CD4-positive, alpha-beta memory T cell (primary cell): ENCODE results near the gene SIPA1. TPM values are rescaled to one million over a fixed set of nuclear protein-coding genes. Genes with fewer than 3 reads are reported as not detected.

Experiments used
- CTCF ChIA-PET: fragments of 350-600 bp; sonication (Branson Sonifier 250); formaldehyde crosslinking; loops from one replicate; lab custom pipeline; 2021; ENCODE audit warnings: inconsistent platforms; ENCODE audit not compliant: partially characterized antibody; lab: Charles Lee
- POLR2A ChIA-PET: fragments of 350-600 bp; sonication (Branson Sonifier 250); formaldehyde crosslinking; loops from one replicate; lab custom pipeline; 2021; ENCODE audit not compliant: partially characterized antibody; lab: Charles Lee
- DNase-seq, 5 donors: peaks; one replicate each; pipeline versions ENCODE4 v3.0.0 to v3.0.0-alpha.2; 2020 to 2022; ENCODE audit warnings: mixed read lengths in 1 of 5
- H3K27ac ChIP-seq: one replicate; pipeline ENCODE4 v1.7.0; 2013; ENCODE audit warnings: low read depth, low read length
- H3K27me3 ChIP-seq: 2 replicates; pipeline ENCODE4 v1.7.0; 2013; ENCODE audit warnings: mild to moderate bottlenecking, low read length, moderate library complexity; ENCODE audit not compliant: insufficient read depth
- H3K36me3 ChIP-seq: 2 replicates; pipeline ENCODE4 v1.7.0; 2013; ENCODE audit warnings: mild to moderate bottlenecking, low read length, moderate library complexity; ENCODE audit not compliant: insufficient read depth
- H3K4me1 ChIP-seq: 2 replicates; pipeline ENCODE4 v1.7.0; 2013; ENCODE audit warnings: mild to moderate bottlenecking, low read length, moderate library complexity; ENCODE audit not compliant: insufficient read depth
- H3K4me3 ChIP-seq, 2 donors: one replicate each; pipeline ENCODE4 v1.7.0; 2013; ENCODE audit warnings: low read length in 2 of 2, mild to moderate bottlenecking in 1 of 2
- H3K9me3 ChIP-seq, 2 donors: one replicate each; pipeline ENCODE4 v1.7.0; 2013; ENCODE audit warnings: low read length in 2 of 2, control low read depth in 1 of 2; ENCODE audit not compliant: control insufficient read depth in 1 of 2
- H3K27ac Mint-ChIP-seq, 7 donors: one replicate each; pipeline ENCODE4 v1.8.0; 2020 to 2021; ENCODE audit warnings: mixed read lengths in 7 of 7, mild to moderate bottlenecking in 6 of 7, inconsistent platforms in 3 of 7, moderate library complexity in 3 of 7
- H3K27me3 Mint-ChIP-seq, 2 donors: one replicate each; pipeline ENCODE4 v1.8.0; 2020 to 2021; ENCODE audit warnings: mixed read lengths in 2 of 2
- H3K36me3 Mint-ChIP-seq, 2 donors: one replicate each; pipeline ENCODE4 v1.8.0; 2020 to 2021; ENCODE audit warnings: mixed read lengths in 2 of 2, inconsistent platforms in 1 of 2, mild to moderate bottlenecking in 1 of 2
- H3K4me1 Mint-ChIP-seq, 4 donors: one replicate each; pipeline ENCODE4 v1.8.0; 2020 to 2021; ENCODE audit warnings: mixed read lengths in 4 of 4, mild to moderate bottlenecking in 1 of 4
- H3K4me3 Mint-ChIP-seq, 8 donors: one replicate each; pipeline ENCODE4 v1.8.0; 2020 to 2021; ENCODE audit warnings: mixed read lengths in 8 of 8, mild to moderate bottlenecking in 7 of 8, moderate library complexity in 6 of 8, inconsistent platforms in 3 of 8
- H3K9me3 Mint-ChIP-seq, 8 donors: one replicate each; pipeline ENCODE4 v1.8.0; 2020 to 2021; ENCODE audit warnings: mixed read lengths in 8 of 8, mild to moderate bottlenecking in 5 of 8, inconsistent platforms in 3 of 8, moderate library complexity in 1 of 8
- intact Hi-C: fragments of 100-400 bp; cut with micrococcal nuclease; formaldehyde crosslinking; loops from one replicate; pipeline ENCODE4 v1.15.1; 2023
- polyA plus RNA-seq, 2 donors: library from polyadenylated mRNA; unstranded; fragments of 300-500 nt; fragmentation: Illumina TruSeq; gene quantifications; one replicate each; pipeline ENCODE4 v1.2.3, GENCODE V29; 2021
- total RNA-seq, 2 experiments: library from RNA; stranded (reverse); gene quantifications; one replicate each; pipeline ENCODE4 v1.2.3, GENCODE V29; 2021

Gene SIPA1
- total and polyA plus RNA-seq, 4 experiments from 2014 or later, result 50.1 to 204 (median 159) TPM

GRCh38 chr11:65599216-65599954, 38.5 kb upstream of the SIPA1 start:
- Mint-ChIP-seq H3K27ac (peak overlapping the region in 2 of 7 donors; percentile 57 to 72), H3K9me3 (no peaks in the 10 kb centered on the region), H3K36me3 (peaks cover 7 to 37% of the 10 kb centered on the region in 2 donors), H3K27me3 (no peaks in the 10 kb centered on the region), H3K4me1 (peaks cover 9 to 22% (median 10%) of the 10 kb centered on the region in 4 donors), H3K4me3 (no peak overlapping the region)
- Histone ChIP-seq H3K27me3 (no peaks in the 10 kb centered on the region), H3K27ac (no peak overlapping the region), H3K4me1 (peaks cover 17% of the 10 kb centered on the region), H3K36me3 (peaks cover 17% of the 10 kb centered on the region), H3K4me3 (no peak overlapping the region), H3K9me3 (no peaks in the 10 kb centered on the region)
- ChIA-PET CTCF (interaction anchor here (1.4 kb wide), 1 partner anchor 11 kb away, joined by 4 read pairs; no protein-coding TSS in a partner anchor), POLR2A (interaction anchor here (1.1 to 1.3 kb wide), 2 partner anchors 8 to 11 kb away, joined by 3 read pairs; no protein-coding TSS in a partner anchor)
- intact Hi-C loops, result no loop called here
- DNase-seq, result no peak

GRCh38 chr11:65599955-65600246, 38.0 kb upstream of the SIPA1 start:
- H3K9me3 ChIP-seq, result no peaks in the 10 kb centered on the region
- DNase-seq, result no peak
- H3K4me1 Mint-ChIP-seq, result peaks cover 8 to 17% (median 9%) of the 10 kb centered on the region in 4 donors
- peaks cover 7 to 42% of the 10 kb centered on the region in 2 donors for H3K36me3 Mint-ChIP-seq
- H3K27me3 ChIP-seq, result no peaks in the 10 kb centered on the region
- ChIA-PET CTCF (no interaction called here), POLR2A (no interaction called here)
- H3K4me3 Mint-ChIP-seq, result no peak overlapping the region
- H3K27ac Mint-ChIP-seq, result no peak overlapping the region
- H3K4me1 ChIP-seq, result peaks cover 13% of the 10 kb centered on the region
- H3K27ac ChIP-seq, result no peak overlapping the region
- no peaks in the 10 kb centered on the region for H3K27me3 Mint-ChIP-seq
- intact Hi-C loops, result no loop called here
- H3K9me3 Mint-ChIP-seq, result no peaks in the 10 kb centered on the region
- peaks cover 22% of the 10 kb centered on the region for H3K36me3 ChIP-seq
- no peak overlapping the region for H3K4me3 ChIP-seq

GRCh38 chr11:65604258-65604657, 33.6 kb upstream of the SIPA1 start:
- H3K36me3 Mint-ChIP-seq, result peaks cover 12 to 66% of the 10 kb centered on the region in 2 donors
- no peak overlapping the region for H3K27ac ChIP-seq
- no peak overlapping the region for H3K4me3 Mint-ChIP-seq
- no peaks in the 10 kb centered on the region for H3K27me3 ChIP-seq
- H3K4me1 Mint-ChIP-seq, result peaks cover 6 to 13% (median 7%) of the 10 kb centered on the region in 4 donors
- peak overlapping the region in 1 of 7 donors; percentile 62 for H3K27ac Mint-ChIP-seq
- intact Hi-C loops, result no loop called here
- H3K4me3 ChIP-seq, result no peak overlapping the region
- H3K9me3 ChIP-seq, result no peaks in the 10 kb centered on the region
- no peak for DNase-seq
- no peaks in the 10 kb centered on the region for H3K27me3 Mint-ChIP-seq
- H3K9me3 Mint-ChIP-seq, result no peaks in the 10 kb centered on the region
- ChIA-PET POLR2A (interaction anchor here (0.8 to 1.3 kb wide), 4 partner anchors 9 to 64 kb away, joined by 3 to 4 read pairs (median 3); partner anchors contain the start of genes EHBP1L1, KCNK7 and PCNX3), CTCF (interaction anchor here (0.6 to 3.4 kb wide), 6 partner anchors 9 to 441 kb away, joined by 3 to 22 read pairs (median 3); partner anchors contain the start of gene KCNK7)
- H3K4me1 ChIP-seq, result peaks cover 2% of the 10 kb centered on the region
- peaks cover 29% of the 10 kb centered on the region for H3K36me3 ChIP-seq

GRCh38 chr11:65606876-65607613, 30.9 kb upstream of the SIPA1 start:
- Mint-ChIP-seq H3K36me3 (peaks cover 18 to 71% of the 10 kb centered on the region in 2 donors), H3K4me1 (peaks cover 16 to 38% (median 29%) of the 10 kb centered on the region in 4 donors), H3K4me3 (no peak overlapping the region), H3K27ac (no peak overlapping the region), H3K9me3 (no peaks in the 10 kb centered on the region), H3K27me3 (no peaks in the 10 kb centered on the region)
- no peaks in the 10 kb centered on the region for H3K9me3 ChIP-seq
- H3K27ac ChIP-seq, result no peak overlapping the region
- no peaks in the 10 kb centered on the region for H3K27me3 ChIP-seq
- intact Hi-C loops, result no loop called here
- CTCF ChIA-PET, result interaction anchor here (0.8 kb wide), 1 partner anchor 67 kb away, joined by 3 read pairs; no protein-coding TSS in a partner anchor
- peaks cover 29% of the 10 kb centered on the region for H3K36me3 ChIP-seq
- peaks cover 26% of the 10 kb centered on the region for H3K4me1 ChIP-seq
- POLR2A ChIA-PET, result interaction anchor here (1.1 to 1.6 kb wide), 2 partner anchors 9 to 32 kb away, joined by 3 read pairs; no protein-coding TSS in a partner anchor
- H3K4me3 ChIP-seq, result no peak overlapping the region
- DNase-seq, result no peak

GRCh38 chr11:65607614-65608426, 30.1 kb upstream of the SIPA1 start:
- DNase-seq, result no peak
- Mint-ChIP-seq H3K4me1 (peaks cover 21 to 46% (median 36%) of the 10 kb centered on the region in 4 donors), H3K27me3 (no peaks in the 10 kb centered on the region), H3K4me3 (peak overlapping the region in 1 of 8 donors; percentile 57), H3K36me3 (peaks cover 23 to 71% of the 10 kb centered on the region in 2 donors), H3K9me3 (no peaks in the 10 kb centered on the region), H3K27ac (peak overlapping the region in 2 of 7 donors; percentile 29 to 90)
- ChIA-PET CTCF (interaction anchor here (0.8 to 1.6 kb wide), 3 partner anchors 14 to 68 kb away, joined by 3 to 4 read pairs (median 3); no protein-coding TSS in a partner anchor), POLR2A (interaction anchor here (1.1 to 1.6 kb wide), 2 partner anchors 9 to 33 kb away, joined by 3 read pairs; no protein-coding TSS in a partner anchor)
- intact Hi-C loops, result no loop called here
- Histone ChIP-seq H3K9me3 (no peaks in the 10 kb centered on the region), H3K27ac (no peak overlapping the region), H3K27me3 (no peaks in the 10 kb centered on the region), H3K4me1 (peaks cover 34% of the 10 kb centered on the region), H3K36me3 (peaks cover 29% of the 10 kb centered on the region), H3K4me3 (no peak overlapping the region)

GRCh38 chr11:65609229-65609628, 28.7 kb upstream of the SIPA1 start:
- no peaks in the 10 kb centered on the region for H3K9me3 Mint-ChIP-seq

More at GRCh38 chr11:65609229-65609628, 28.7 kb upstream of the SIPA1 start:
- peak overlapping the region; percentile 96 for H3K27ac ChIP-seq
- no peaks in the 10 kb centered on the region for H3K9me3 ChIP-seq
- peaks cover 28% of the 10 kb centered on the region for H3K36me3 ChIP-seq
- no peaks in the 10 kb centered on the region for H3K27me3 ChIP-seq
- Mint-ChIP-seq H3K27me3 (no peaks in the 10 kb centered on the region), H3K36me3 (peaks cover 16 to 62% of the 10 kb centered on the region in 2 donors), H3K27ac (peak overlapping the region in 6 of 7 donors; percentile 58 to 90 (median 68)), H3K4me3 (peak overlapping the region in 2 of 8 donors; percentile 10 to 64), H3K4me1 (peaks cover 22 to 57% (median 40%) of the 10 kb centered on the region in 4 donors)
- POLR2A ChIA-PET, result interaction anchor here (1.1 to 1.6 kb wide), 3 partner anchors 22 to 43 kb away, joined by 3 to 5 read pairs (median 3); partner anchors contain the start of gene FAM89B
- no peak overlapping the region for H3K4me3 ChIP-seq
- H3K4me1 ChIP-seq, result peaks cover 41% of the 10 kb centered on the region
- CTCF ChIA-PET, result interaction anchor here (0.8 to 1.6 kb wide), 6 partner anchors 15 to 69 kb away, joined by 3 to 5 read pairs (median 3); partner anchors contain the start of gene FAM89B
- DNase-seq, result no peak
- intact Hi-C loops, result no loop called here
